T-cell (primary cell): ENCODE data around the gene TMEM14C. TPM values are rescaled to one million over a fixed set of nuclear protein-coding genes. Genes with fewer than 3 reads are reported as not detected.

Experiments used
- ATAC-seq, 4 experiments: fragments of 200-7000 bp in 3 of 4; fragments of 150-1000 bp in 1 of 4; cut with Tn5 transposase; replicated peaks in 1 of 4; 1 replicate in 3 of 4; 2 replicates in 1 of 4; pipeline ENCODE4 v1.10.0; 2021; ENCODE audit warnings: moderate library complexity in 3 of 4, mild to moderate bottlenecking in 2 of 4, moderate number of reproducible peaks in 1 of 4
- CTCF ChIA-PET, 2 donors: fragments of 300-600 bp; sonication (Branson Sonifier 250); formaldehyde crosslinking; loops; one replicate each; lab custom pipeline; 2022; ENCODE audit warnings: antibody characterized with exemption in 2 of 2; lab: Charles Lee
- POLR2A ChIA-PET, 2 donors: fragments of 300-600 bp; sonication (Branson Sonifier 250); formaldehyde crosslinking; loops; one replicate each; lab custom pipeline; 2022; ENCODE audit warnings: antibody characterized with exemption in 2 of 2; lab: Charles Lee
- DNase-seq, 35 experiments: peaks; one replicate each; pipeline versions ENCODE4 v3.0.0 to v3.0.0-alpha.2; 2013 to 2023
- H3K27ac ChIP-seq: one replicate; pipeline ENCODE4 v1.5.1; 2013; ENCODE audit warnings: low read length
- H3K27me3 ChIP-seq, 2 experiments: replicated peaks in 1 of 2; 1 replicate in 1 of 2; 2 replicates in 1 of 2; pipeline versions ENCODE4 v1.6.1 to v1.7.0; 2013; ENCODE audit warnings: low read length in 1 of 2, mixed read lengths in 1 of 2; ENCODE audit not compliant: control insufficient read depth in 2 of 2, insufficient read depth in 2 of 2; ENCODE audit errors: extremely low read depth in 1 of 2
- H3K36me3 ChIP-seq, 2 donors: 1 replicate in 1 of 2; 2 replicates in 1 of 2; pipeline versions ENCODE4 v1.6.1 to v1.7.0; 2013; ENCODE audit warnings: low read length in 1 of 2; ENCODE audit not compliant: control insufficient read depth in 2 of 2, insufficient read depth in 1 of 2; ENCODE audit errors: extremely low read depth in 1 of 2
- H3K4me1 ChIP-seq, 2 experiments: 1 replicate in 1 of 2; 2 replicates in 1 of 2; pipeline versions ENCODE4 v1.6.1 to v1.7.0; 2013; ENCODE audit warnings: low read length in 2 of 2, mixed read lengths in 1 of 2; ENCODE audit not compliant: insufficient read depth in 2 of 2, control insufficient read depth in 1 of 2; ENCODE audit errors: extremely low read depth in 1 of 2
- H3K4me3 ChIP-seq, 2 donors: 1 replicate in 1 of 2; 2 replicates in 1 of 2; pipeline versions ENCODE4 v1.5.1 to v1.7.0; 2013; ENCODE audit warnings: mild to moderate bottlenecking in 2 of 2, low read length in 1 of 2, moderate library complexity in 1 of 2; ENCODE audit not compliant: control insufficient read depth in 1 of 2; ENCODE audit errors: extremely low read depth in 1 of 2
- H3K9me3 ChIP-seq: 2 replicates; pipeline ENCODE4 v1.7.0; 2013
- H3K27ac Mint-ChIP-seq, 2 donors: one replicate each; pipeline ENCODE4 v1.8.0; 2020 to 2021; ENCODE audit warnings: mild to moderate bottlenecking in 2 of 2, mixed read lengths in 2 of 2
- H3K27me3 Mint-ChIP-seq, 2 donors: one replicate each; pipeline ENCODE4 v1.8.0; 2021 to 2022; ENCODE audit warnings: mixed read lengths in 2 of 2
- H3K36me3 Mint-ChIP-seq: one replicate; pipeline ENCODE4 v1.8.0; 2021; ENCODE audit warnings: mixed read lengths
- H3K4me1 Mint-ChIP-seq, 3 donors: one replicate each; pipeline ENCODE4 v1.8.0; 2020 to 2022; ENCODE audit warnings: mixed read lengths in 3 of 3, mild to moderate bottlenecking in 1 of 3
- H3K4me3 Mint-ChIP-seq, 3 donors: one replicate each; pipeline ENCODE4 v1.8.0; 2020 to 2022; ENCODE audit warnings: mild to moderate bottlenecking in 3 of 3, mixed read lengths in 3 of 3, moderate library complexity in 3 of 3
- H3K9me3 Mint-ChIP-seq, 3 donors: one replicate each; pipeline ENCODE4 v1.8.0; 2020 to 2022; ENCODE audit warnings: mixed read lengths in 3 of 3
- WGBS: methylation state at CpG from one replicate; pipeline ENCODE4 v1.1.5; 2013; ENCODE audit warnings: missing lambda C conversion rate; ENCODE audit not compliant: insufficient coverage; 5-methylcytosine and 5-hydroxymethylcytosine counted together
- total RNA-seq, 35 experiments: library from RNA in 6 of 35; stranded (reverse) in 6 of 35; fragments of 120-200 nt in 1 of 35; gene quantifications; one replicate each; pipeline versions ENCODE4 v1.2.1 to v1.2.4 and lab custom pipeline; 2013 to 2026

TMEM14C gene
- total RNA-seq, 5 donors from 2014 or later (not counting 1 experiment from before 2014, with no cell fraction given): 14.8 to 45.2 (median 33.8) TPM

DNA sequence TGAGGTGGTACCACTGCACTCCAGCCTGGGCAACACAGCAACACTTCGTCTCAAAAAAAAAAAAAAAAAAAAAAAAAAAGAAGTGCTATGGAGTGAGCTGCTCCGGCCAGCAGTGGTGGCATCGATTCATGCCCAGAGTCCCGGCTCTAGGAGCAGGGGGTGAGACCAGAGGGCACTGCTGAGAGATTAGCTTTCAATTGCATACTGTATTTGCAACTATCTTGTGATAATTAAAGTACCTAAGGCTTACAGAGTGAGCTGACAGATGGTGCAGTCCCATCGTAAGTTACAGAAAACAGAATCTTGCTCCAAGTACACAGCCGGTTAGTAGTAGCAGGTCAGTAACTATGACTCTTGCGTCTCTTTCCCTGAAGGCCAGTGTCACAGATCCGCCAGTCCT, 56.2 kb downstream of the TMEM14C start:
- peaks cover 0 to 4% of the 10 kb centered on the region in 2 donors for H3K36me3 ChIP-seq
- H3K27me3 Mint-ChIP-seq: no peaks in the 10 kb centered on the region
- no peaks in the 10 kb centered on the region for H3K9me3 Mint-ChIP-seq
- no peaks in the 10 kb centered on the region for H3K27me3 ChIP-seq
- peaks cover 2 to 11% (median 3%) of the 10 kb centered on the region in 3 donors for H3K4me1 Mint-ChIP-seq
- no peak overlapping the region for H3K4me3 Mint-ChIP-seq
- H3K36me3 Mint-ChIP-seq: peaks cover 39% of the 10 kb centered on the region
- H3K27ac Mint-ChIP-seq: no peak overlapping the region
- DNase-seq (no peak), ATAC-seq (no peak)
- H3K4me3 ChIP-seq: no peak overlapping the region
- H3K4me1 ChIP-seq: no peaks in the 10 kb centered on the region
- 98% methylated on average over 5 of the region's 8 CpGs for WGBS
- no peaks in the 10 kb centered on the region for H3K9me3 ChIP-seq
- CTCF ChIA-PET: interaction anchor here in 1 of 2 donors (0.6 kb wide), 2 partner anchors 148 to 201 kb away, joined by 4 to 10 read pairs; no protein-coding TSS in a partner anchor
- H3K27ac ChIP-seq: no peak overlapping the region
- POLR2A ChIA-PET: interaction anchor here in 1 of 2 donors (0.7 kb wide), 1 partner anchor 198 kb away, joined by 12 read pairs; no protein-coding TSS in a partner anchor

Other genes starting within 250 kb of the TMEM14C start
- gene GCNT2, start 201.7 kb upstream of the TMEM14C start, total RNA-seq: 1 to 10 TPM; 2.2 to 6.8 (median 2.9) TPM
- gene C6orf52, start 28.5 kb upstream of the TMEM14C start, total RNA-seq: 1 to 10 TPM in 3 of 5 donors, not detected in 2; 1.1 to 1.7 (median 1.5) TPM
- gene PAK1IP1, start 28.1 kb upstream of the TMEM14C start, total RNA-seq: 10 to 100 TPM in 1 of 5 donors, 1 to 10 TPM in 4; 5.2 to 10.2 (median 7.4) TPM
- gene TMEM14B, start 24.7 kb downstream of the TMEM14C start, total RNA-seq: 10 to 100 TPM; 45.4 to 74.2 (median 68.0) TPM
- under 1 TPM in 3 of 5 donors, not detected in 2; 0.19 to 0.26 (median 0.23) TPM for gene MAK, start 115.5 kb downstream of the TMEM14C start, total RNA-seq
- not detected for gene GCM2, start 159.0 kb downstream of the TMEM14C start, total RNA-seq
- gene SYCP2L, start 164.0 kb downstream of the TMEM14C start, total RNA-seq: under 1 TPM in 1 of 5 donors, not detected in 4; 0.56 TPM